Measurements from ENCODE around the gene GATC.

DNA sequence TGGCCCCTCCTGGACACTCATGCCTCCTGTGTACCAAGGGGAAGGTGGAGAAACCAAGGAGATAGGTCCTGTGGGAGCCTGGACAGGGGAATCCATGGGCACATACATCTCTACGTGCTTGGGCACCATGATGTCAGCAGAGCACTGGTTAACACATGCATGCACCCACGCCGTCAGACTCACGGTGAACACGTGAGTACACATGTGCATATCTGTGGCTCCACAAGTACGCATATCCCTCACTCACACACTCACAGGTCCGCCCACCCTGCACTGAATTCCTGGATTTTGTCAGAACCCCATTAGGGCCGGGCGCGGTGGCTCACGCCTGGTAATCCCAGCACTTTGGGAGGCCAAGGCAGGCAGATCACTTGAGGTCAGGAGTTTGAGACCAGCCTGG lies 37.5 kb upstream of the GATC start:
- no peak for TF ChIP-seq EZH2 (IDR thresholded peaks at IDR 0.05; ENCODE audit: low read depth, unreplicated experiment)
- TF ChIP-seq, protein P1, sequence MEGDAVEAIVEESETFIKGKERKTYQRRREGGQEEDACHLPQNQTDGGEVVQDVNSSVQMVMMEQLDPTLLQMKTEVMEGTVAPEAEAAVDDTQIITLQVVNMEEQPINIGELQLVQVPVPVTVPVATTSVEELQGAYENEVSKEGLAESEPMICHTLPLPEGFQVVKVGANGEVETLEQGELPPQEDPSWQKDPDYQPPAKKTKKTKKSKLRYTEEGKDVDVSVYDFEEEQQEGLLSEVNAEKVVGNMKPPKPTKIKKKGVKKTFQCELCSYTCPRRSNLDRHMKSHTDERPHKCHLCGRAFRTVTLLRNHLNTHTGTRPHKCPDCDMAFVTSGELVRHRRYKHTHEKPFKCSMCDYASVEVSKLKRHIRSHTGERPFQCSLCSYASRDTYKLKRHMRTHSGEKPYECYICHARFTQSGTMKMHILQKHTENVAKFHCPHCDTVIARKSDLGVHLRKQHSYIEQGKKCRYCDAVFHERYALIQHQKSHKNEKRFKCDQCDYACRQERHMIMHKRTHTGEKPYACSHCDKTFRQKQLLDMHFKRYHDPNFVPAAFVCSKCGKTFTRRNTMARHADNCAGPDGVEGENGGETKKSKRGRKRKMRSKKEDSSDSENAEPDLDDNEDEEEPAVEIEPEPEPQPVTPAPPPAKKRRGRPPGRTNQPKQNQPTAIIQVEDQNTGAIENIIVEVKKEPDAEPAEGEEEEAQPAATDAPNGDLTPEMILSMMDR (conservative IDR thresholded peaks at IDR 0.05; ENCODE audit: low read depth in 2 of 2): no peak
- no peak for TF ChIP-seq NANOG (IDR thresholded peaks at IDR 0.05; ENCODE audit: borderline replicate concordance)
- TF ChIP-seq EZH2phosphoT487 (IDR thresholded peaks at IDR 0.05; ENCODE audit: unreplicated experiment): no peak
- no peak for TF ChIP-seq JUNB (IDR thresholded peaks at IDR 0.05; ENCODE audit: unreplicated experiment)
- TF ChIP-seq, protein P2, sequence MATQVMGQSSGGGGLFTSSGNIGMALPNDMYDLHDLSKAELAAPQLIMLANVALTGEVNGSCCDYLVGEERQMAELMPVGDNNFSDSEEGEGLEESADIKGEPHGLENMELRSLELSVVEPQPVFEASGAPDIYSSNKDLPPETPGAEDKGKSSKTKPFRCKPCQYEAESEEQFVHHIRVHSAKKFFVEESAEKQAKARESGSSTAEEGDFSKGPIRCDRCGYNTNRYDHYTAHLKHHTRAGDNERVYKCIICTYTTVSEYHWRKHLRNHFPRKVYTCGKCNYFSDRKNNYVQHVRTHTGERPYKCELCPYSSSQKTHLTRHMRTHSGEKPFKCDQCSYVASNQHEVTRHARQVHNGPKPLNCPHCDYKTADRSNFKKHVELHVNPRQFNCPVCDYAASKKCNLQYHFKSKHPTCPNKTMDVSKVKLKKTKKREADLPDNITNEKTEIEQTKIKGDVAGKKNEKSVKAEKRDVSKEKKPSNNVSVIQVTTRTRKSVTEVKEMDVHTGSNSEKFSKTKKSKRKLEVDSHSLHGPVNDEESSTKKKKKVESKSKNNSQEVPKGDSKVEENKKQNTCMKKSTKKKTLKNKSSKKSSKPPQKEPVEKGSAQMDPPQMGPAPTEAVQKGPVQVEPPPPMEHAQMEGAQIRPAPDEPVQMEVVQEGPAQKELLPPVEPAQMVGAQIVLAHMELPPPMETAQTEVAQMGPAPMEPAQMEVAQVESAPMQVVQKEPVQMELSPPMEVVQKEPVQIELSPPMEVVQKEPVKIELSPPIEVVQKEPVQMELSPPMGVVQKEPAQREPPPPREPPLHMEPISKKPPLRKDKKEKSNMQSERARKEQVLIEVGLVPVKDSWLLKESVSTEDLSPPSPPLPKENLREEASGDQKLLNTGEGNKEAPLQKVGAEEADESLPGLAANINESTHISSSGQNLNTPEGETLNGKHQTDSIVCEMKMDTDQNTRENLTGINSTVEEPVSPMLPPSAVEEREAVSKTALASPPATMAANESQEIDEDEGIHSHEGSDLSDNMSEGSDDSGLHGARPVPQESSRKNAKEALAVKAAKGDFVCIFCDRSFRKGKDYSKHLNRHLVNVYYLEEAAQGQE (IDR thresholded peaks at IDR 0.05; ENCODE audit: unreplicated experiment): no peak
- TF ChIP-seq STAT1 (IDR thresholded peaks at IDR 0.05; ENCODE audit: unreplicated experiment): no peak
- TF ChIP-seq CREB1 (CRISPR knock-in tag; IDR thresholded peaks at IDR 0.05; ENCODE audit: low read depth): no peak
- TF ChIP-seq POLR2AphosphoS5 (IDR thresholded peaks at IDR 0.05; ENCODE audit: low read depth): no peak
- TF ChIP-seq ZNF331 (CRISPR knock-in tag; IDR thresholded peaks at IDR 0.05; ENCODE audit: low read depth): no peak
- TF ChIP-seq, protein P3, sequence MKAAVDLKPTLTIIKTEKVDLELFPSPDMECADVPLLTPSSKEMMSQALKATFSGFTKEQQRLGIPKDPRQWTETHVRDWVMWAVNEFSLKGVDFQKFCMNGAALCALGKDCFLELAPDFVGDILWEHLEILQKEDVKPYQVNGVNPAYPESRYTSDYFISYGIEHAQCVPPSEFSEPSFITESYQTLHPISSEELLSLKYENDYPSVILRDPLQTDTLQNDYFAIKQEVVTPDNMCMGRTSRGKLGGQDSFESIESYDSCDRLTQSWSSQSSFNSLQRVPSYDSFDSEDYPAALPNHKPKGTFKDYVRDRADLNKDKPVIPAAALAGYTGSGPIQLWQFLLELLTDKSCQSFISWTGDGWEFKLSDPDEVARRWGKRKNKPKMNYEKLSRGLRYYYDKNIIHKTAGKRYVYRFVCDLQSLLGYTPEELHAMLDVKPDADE (IDR thresholded peaks at IDR 0.05): no peak
- no peak for TF ChIP-seq ZNF114 (CRISPR knock-in tag; IDR thresholded peaks at IDR 0.05)
- TF ChIP-seq ZNF462 (CRISPR knock-in tag; IDR thresholded peaks at IDR 0.05): no peak
